CD4-positive, alpha-beta T cell treated with Interleukin-6 for 4 hours (primary cell): Measurements from ENCODE around the gene SETD1B.
A peak's percentile ranks its signal among the peaks of the same experiment; 100 is the strongest.
"Not testable (repeated sequence)": the region's sequence is repeated elsewhere in the genome, so short reads cannot be mapped to it uniquely, and the experiment has no call there.

ENCODE experiments used
- DNase-seq: peaks from one replicate; pipeline ENCODE4 v3.0.0-alpha.2; 2020; ENCODE audit warnings: mixed read lengths

The SETD1B gene

DNA sequence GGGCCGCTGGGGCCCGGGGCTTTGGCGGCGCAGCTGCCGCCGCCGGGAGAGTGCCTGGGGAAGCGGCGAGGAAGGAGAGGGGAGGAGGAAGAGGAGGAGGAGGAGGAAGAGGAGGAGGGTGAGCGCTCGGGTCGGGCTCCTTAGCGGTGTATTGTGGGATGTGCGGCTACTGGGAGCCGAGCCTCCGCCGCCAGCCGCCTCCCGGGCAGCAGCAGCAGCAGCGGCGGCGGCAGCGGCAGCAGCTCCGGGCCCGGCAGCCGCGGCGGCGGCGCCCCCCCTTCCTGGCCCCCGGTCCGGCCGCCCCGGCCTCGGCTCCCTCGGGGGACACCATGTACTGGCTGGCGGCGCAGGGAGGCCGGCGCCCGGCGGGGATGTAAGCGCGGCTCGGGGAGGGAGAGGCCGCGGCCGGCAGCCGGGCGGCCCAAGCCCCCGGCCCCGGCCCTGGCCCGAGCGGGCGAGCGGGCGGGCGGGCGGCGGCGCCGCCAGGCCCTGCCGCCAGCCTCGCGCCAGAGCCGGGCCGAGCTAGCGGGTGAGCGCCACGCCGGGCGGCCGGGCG lies at the start of gene SETD1B:
SETD1B (plus strand) TSS at position 149 of the 556 bp plus-strand sequence. CDS start 729 bp downstream, outside the sequence.
- DNase-seq: peak; percentile 71

DNA sequence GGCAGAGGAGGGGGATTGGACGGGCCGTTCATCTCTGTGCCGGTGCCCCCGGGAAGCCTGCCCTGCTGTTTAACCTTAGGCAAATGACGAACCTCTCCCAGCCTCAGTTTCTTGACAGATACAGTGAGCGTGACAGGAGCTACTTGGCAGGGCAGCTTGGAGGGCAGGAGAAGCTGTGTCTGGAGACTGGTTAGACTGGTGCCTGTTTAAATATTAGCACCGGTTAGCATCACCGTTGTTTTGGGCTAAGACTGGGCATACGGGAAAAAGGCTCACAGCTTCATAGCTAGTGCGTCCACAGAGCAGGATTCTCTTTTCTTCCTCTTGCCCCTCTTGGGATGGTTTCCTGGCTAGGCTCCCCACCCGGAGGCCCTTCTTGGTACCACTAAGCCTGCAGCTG lies 49.0 kb upstream of the SETD1B start:
- DNase-seq: no peak

DNA sequence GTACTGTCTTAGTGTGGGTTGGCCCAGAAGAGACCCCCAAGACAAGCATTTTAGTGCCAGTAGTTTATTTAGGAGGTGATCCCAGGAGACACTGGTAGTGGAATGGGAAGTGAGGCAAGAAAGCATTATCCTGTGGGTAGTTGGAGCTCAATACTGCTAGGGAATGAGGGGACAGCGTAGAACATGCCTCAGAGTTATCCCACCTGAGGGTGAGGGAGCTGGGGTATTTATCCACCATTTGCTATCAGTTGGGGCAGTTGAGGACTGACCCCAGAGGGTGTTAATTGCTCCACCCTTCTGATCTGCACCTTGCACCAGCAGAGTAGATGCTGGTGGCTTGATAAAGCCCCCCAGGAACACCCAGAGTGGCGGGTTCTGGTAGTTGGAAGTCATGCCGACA lies 48.2 kb upstream of the SETD1B start:
- DNase-seq: no peak

DNA sequence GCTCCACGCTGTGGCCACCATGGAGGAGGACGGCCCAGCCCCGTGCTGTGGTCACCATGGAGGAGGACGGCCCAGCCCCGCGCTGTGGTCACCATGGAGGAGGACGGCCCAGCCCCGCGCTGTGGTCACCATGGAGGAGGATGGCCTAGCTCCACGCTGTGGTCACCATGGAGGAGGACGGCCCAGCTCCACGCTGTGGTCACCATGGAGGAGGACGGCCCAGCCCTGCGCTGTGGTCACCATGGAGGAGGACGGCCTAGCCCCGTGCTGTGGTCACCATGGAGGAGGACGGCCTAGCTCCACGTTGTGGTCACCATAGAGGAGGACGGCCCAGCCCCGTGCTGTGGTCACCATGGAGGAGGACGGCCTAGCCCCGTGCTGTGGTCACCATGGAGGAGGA lies 45.3 kb upstream of the SETD1B start:
- DNase-seq: not testable (repeated sequence)

DNA sequence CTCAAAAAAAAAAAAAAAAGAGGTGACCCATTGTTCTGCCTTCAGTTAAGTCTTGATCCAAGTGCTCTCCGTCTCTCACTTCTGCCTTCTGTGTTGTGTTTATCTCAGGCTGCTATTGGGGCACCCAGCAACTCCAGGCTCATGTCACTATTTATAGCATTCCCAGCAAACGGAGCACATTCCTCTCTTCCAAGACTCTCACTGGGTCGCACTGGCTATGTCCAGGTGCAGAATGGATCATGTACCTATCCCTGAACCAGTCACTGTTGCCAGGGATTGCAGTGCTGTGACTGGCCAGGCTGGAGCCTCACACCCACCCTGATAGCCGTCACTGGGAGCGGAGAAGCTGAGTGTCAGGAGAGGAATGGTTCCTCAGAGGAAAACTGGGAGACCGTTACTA lies 41.5 kb upstream of the SETD1B start:
- DNase-seq: no peak

DNA sequence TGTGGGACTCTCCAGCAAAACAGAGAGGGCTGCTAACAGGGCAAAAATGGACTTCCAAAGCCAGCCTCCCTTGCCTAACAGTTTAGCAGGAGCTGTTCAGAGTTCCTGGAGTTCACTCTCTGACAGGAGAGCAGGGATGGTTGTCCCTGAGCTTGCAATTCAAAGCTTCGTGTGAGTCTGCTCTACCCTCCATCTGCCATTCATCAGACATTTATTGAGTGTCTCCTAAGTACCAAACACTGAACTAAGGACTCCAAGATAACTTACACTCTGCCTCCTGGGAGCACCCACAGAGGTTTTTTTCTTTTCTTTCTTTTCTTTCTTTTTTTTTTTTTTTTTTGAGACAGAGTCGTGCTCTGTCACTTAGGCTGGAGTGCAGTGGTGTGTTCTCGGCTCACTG lies 39.0 kb upstream of the SETD1B start:
- DNase-seq: no peak

DNA sequence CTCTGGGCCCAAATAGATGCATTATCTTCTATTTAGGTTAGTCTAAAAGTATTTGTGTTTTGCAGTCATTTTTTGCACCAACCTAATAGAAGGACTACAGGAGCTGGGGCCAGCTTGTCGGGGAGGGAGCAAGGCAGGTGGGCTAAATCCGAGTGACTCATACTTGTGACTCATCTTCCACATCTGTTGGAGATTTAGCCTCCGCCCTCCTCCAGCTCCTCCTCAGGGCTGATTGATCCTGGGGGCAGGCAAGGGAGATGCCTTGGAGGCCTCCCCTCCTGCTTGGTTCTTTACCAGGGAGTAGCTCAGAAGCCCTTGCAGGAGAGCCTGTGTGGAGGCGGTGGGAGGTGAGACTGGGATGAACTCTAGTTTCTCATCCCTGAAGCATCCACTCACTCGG lies 38.2 kb upstream of the SETD1B start:
- no peak for DNase-seq

DNA sequence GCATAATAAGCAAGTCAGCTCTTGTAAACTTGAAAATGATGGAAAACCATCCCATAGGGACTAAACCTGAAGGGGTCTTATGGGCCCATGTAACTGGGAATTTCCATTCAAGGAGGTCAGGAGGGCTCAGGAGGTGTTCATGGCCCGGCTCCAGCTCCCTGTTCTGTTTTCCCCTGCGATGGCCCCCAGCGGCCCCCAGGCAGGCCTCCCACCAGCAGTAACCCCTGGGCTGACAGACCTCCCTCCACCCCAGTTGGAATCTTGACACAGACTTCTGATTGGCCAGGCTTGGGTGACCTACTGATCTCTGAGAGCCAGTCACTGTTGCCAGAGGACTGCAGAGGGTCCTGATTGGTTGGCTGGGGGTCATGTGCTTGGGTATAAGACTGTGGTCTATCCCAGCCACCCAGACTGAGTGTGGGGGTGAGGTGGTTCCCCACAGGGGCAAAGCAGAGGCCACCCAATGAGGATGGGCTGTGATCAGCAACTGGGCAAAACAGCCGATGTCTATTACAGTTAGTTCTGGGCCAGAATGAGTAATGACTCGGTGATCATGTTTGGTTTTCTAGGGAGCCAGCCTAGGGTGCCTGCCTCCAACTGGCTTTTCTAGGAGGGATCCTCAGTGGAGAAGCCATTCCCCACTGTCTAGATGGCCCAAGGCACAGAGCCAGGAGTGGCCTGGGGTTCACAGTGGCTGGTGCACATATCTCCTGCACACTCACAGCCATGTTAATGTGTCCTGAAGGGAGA lies 37.3 kb upstream of the SETD1B start:
- no peak for DNase-seq

DNA sequence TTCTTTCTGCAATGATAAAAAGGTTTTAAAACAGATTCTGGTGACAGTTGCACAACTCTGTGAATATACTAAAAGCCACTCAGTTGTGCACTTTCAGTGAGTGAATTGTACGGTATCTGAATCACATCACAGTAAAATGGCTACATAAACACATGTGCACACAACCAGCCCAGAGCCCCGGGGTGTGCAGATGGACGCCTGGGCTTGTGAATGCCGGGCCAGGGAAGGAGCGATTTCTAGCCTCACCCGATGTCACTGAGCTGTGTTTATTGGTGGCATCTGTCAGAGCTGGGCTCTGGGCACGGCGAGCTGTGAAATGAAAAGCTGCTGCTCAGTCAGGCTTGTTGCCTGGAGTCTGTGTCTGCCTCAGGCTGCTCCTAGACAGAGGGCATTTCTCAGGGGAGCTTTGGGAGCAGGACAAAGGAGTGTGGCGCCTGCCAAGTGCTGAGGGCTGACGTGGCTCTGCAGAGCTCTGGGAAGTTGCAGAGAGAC lies 36.2 kb upstream of the SETD1B start:
- no peak for DNase-seq

DNA sequence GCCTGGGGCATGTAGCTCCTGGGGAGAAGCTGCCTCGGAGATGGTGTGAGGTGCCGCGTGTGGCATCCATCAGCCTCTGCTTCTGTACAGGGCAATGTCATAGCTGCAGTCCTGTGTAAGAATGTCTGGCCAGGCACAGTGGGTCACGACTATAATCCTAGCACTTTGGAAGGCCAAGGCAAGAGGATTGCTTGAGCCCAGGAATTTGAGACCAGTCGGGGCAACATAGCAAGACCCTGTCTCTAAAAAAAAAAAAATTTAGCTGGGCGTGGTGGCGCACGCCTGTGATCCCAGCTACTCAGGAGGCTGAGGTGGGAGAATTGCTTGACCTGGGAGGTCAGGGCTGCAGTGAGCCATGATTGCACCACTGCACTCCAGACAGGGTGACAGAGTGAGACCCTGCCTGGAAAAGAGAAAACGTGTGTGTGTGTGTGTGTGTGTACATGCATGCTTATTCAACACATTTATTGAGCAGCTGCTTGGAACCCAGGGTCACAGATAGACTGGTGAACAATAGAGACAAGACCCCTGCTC lies 34.4 kb upstream of the SETD1B start:
- DNase-seq: no peak

DNA sequence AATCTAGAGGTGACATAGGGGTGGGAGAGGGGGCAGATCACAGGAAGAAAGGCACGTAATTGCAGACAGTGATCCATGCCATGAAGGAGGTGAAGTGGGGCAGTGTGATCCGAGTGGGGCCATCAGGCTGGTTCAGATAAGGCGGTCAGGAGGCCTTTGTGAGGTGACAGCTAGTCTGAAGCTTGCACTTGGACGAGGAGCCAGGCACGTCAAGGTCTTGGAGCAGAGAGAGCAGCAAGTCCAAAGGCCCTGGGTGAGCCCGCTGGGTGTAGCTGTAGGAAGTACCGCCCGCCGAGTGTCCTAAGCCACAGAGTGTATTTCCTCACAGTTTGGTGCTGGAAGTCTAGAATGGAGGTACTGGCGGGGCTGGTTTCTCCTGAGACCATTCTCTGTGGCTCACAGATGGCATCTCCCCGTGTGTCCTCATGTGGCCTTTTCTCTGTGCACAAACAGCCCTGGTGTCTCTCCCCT lies 33.9 kb upstream of the SETD1B start:
- DNase-seq: no peak

DNA sequence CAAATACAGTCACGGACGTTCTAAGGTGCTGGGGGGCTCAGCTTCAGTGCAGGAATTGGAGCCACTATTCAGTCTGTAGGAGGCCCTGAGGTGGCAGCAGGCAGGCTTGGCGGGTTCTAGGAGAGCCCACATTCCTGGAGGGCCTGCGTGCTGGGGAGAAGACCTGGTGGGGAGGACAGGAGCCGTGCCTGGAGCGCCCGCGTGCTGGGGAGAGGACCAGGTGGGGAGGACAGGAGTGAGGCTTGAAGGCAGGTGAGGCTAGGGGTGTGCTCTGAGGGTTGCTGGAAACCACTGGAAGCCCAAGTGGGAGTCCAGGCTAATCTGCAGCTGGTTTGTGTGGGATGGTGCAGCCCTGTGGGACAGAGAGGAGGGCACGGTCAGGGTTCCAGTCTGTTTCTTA lies 33.4 kb upstream of the SETD1B start:
- no peak for DNase-seq

DNA sequence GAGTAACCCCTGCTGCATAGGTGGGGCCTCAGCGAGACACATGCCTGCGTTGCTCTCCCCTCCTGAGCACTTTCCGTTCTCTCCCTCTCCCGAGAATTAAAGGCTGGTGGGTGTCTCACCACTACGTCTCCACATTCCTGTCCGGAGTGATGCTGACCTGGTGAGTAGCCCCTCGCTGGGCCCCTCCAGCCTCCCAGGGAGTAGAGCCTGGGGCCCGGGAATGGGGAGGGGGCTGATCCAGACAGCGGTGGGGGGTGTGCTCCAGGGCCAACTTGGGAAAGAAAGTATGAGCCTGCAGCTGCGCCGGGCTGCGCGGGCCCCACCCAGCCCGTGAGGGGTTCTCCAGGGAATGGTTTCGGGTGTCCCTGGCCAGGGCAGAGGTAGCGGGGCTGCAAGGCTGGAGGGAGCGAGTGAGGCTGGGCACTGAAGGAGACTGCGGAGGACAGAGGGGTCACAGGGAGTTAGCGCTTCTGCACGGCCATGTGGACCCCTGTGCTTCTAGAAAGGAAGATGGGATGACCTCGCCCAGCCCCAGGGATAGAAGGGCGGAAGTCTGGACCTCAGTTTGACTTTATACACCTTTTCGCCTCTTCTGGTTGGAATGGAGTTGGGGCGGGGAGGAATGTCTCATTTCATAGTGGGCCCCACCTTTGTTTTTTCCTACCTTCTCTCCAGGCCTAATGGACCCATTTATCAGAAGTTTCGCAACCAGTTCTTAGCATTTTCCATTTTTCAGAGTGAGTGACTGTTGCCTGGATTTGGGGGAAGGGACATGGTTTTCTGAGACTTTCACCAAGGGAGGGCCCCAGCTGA lies 32.8 kb upstream of the SETD1B start:
- DNase-seq: no peak

DNA sequence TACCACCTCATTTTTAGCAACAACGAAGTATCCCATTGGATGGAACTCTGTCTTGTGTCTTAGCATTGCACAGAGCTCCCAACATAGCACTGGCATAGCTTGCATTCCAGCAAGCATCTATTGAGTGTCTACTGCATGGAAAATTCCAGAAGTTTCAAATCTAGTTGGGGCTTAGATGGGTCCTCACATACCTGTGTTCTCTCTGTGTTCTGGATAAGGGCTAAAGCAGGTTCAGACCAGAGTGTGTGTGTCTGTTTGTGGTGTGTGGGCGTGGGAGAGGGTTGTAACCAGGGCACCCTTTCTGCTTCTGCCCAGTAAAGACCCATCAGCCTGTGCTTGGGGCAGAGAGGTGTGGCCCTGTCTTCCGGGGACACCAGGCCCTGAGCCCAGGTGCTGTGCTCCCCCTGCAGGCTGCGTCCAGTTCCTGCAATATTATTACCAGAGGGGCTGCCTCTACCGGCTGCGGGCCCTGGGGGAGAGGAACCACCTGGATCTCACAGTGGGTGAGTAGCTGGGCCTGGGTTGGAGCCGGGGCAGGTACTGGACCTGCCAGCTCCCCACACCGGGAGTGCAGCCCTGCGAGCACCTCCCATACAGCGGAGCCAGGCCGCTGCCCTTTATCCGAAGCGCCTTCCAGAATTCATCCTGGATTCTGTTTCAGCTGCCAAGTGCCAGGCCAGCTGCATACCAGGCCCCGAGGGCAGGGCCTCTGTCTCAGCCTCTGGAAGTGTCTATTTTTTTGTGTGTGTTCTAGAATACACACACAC lies 30.6 kb upstream of the SETD1B start:
- DNase-seq: peak; percentile 86

DNA sequence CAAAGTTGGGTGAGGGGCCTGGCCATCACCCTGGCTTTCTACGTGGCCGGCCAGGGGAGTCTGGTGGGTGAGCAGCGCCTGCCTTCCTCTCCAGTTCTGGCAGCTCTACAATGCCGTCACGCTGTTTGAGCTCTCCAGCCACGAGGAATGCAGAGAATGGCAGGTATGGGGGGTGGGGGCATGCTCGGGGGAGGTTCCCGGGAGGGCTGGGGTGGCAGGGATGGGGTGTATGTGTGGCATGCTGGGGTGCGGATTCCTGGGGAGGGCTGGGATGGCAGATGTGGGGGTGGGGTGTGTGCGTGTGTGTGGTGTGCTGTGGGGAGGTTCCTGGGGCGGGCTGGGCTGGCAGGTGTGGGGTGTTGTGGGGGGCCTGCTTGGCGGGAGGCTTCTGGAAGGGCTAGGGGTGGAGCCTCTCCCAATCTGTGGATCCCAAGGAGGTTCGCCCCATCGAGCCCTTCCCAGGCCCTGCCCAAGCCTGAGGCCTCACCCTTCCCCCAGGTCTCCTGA lies 28.8 kb upstream of the SETD1B start:
- DNase-seq: no peak

DNA sequence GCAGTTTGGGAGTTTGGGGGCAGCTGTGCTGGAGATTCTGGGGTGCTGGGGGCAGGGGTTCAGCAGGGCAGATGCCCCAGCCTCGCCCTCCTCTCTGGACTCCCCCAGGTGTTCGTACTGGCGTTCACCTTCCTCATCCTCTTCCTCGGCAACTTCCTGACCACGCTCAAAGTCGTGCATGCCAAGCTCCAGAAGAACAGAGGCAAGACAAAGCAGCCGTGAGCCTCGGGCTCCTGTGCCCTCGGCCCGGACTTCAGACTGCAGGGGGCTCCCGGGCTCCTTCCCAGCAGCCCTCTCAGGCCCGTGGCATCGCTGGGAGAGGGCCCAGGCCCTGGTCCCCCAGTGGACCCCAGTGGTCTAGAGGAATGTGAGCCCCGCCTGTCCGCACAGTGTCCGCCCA lies 28.3 kb upstream of the SETD1B start:
- no peak for DNase-seq

DNA sequence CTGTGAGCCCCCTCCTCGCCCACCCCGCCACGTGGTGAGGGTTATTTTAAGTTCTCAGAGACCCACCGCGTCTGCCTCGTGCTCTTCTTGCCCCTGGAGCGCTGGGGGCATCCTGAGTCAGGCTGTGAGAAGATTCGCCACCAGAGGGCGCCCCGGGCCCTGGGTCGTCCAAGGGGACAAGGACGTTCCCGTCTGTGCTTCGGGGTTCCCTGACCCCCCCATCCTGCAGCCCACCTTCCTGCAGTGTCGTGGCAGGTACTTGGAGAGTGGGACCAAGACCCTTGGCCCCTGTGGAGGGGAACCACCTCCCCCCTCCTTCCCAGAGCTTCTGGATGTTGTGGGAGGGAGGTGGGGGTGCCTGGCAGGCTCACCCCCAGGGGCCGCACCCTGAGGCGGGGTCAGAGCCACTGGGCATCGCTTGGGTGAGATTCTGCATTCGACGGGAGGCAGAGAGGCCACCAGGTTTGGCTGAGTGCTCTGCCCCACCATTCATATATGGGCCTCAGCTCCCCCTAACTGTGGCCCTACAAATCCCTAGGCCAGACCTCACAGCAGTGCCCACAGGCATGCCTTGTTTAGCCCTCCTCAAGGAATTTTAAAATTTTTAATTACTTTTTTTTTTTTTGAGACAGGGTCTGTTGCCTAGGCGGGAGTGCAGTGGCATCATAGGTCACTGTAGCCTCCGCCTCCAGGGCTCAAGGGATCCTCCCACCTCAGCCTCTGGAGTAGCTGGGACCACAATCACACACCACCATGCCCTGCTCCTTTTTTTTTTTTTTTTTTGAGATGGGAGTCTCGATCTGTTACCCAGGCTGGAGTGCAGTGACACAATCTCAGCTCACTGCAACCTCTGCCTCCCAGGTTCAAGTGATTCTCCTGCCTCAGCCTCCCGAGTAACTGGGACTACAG lies 27.4 kb upstream of the SETD1B start:
- peak; percentile 96 for DNase-seq

DNA sequence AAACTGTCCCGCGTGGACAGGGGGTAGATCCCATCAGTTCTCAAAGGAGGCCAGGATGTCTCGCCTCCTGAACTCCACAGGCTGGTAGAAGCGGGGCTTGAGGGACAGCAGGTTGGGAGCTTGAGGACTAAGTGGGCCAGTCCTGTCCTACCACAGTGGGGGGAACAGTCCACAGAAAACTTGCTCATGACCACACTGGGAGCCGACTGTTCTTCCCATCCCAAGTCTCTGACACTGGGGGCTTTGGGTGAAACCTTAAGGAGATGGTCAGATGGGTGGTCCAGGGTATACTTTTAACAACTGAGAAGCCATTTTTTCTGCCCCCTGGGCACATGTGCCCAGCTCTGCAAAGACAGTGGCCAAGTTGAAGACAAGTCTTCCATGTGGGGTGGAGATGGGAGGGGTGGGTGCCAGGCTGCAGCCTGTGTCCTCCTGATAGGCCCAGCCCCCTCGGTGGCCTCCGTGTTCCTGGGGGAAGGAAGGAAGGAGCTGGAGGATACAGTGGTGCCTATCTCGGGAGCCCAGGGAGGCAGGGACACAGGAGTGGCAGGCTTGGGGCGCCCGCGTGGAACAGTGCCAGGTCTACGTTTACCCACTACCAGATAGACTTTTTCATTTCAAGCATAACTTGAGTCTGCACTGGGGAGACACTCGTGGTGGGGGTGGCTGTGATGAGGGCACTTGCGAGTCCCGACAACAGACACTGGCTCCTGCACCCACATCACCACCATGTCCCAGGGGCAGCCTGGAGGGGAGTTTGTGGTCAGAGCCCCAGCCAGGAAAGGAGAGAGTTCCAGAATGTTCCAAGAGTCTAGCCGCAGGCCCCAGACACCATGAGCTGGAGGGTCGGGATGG lies 25.0 kb upstream of the SETD1B start:
- DNase-seq: no peak

DNA sequence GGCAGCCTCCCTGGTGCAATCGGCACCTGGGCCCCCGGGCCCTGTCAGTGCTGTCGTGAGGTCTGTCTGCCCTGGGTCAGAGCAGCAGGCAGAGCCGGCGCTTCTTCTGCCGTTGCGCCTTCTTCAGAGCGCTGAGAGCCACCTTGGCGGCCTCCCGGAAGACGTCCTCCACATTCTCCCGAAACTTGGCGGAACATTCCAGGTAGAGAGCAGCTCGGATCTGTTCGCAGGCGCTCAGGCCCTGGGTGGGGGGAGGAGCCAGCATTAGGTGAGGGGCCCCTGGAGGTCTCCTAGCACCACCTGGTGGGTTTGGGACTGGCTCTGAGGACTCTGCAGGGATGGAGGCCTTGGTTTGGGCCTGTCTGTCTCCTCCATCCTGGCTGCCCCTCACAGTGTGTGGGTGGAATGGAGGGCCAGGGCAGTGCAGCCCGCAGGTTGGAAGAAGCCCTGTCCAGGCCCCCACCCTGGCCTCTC lies 24.4 kb upstream of the SETD1B start:
- no peak for DNase-seq

DNA sequence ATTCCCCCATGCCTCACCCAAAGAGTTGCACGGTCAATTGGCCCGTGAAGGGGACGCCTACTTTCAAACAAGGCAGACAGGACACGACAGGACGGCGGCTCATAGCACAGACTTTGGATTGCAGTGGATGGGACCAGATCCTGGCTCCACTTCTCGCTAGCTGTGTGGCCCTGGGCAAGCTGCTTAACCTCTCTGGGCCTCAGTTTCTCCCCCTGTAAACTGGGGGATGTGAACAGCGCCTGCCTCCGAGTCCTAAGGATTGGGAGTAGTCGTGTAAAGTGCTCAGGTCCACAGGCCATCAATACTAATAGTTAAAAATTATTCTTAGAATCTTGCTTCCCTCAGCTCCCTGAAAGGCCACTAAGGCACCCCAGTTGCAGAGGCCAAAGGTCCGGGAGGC lies 23.4 kb upstream of the SETD1B start:
- no peak for DNase-seq
